C4-2B (cell line): ENCODE measurements around the gene NAV2.

ENCODE experiments used
- ZFX ChIP-seq: fragments of 450-650 bp; IDR thresholded peaks from 2 replicates; pipeline ENCODE4 v1.6.1; 2017
- TF ChIP-seq, protein P1 (sequence below): fragments of 450-650 bp; conservative IDR thresholded peaks from 2 replicates; pipeline ENCODE4 v1.5.1; 2017; ENCODE audit warnings: mild to moderate bottlenecking

DNA sequence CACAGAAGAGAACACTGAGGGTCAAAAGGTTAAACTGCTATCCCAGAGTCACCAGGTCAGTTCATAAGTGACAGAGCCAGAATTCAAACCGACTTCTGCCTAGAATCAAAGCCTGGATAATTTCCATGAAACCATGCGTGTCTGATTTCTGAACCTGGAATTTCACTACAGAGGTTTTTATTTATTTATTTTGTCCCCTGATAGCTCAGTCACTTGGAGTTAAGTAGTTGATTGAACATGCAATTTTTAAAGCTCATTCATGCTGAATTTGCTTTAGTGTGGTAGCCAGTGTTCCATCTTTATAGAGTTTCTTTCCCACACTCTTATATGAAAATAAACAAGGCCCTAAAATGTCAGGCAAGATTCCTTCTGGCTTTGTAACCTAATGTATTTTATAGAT, 93.2 kb downstream of the NAV2 start:
- TF ChIP-seq, protein P1, sequence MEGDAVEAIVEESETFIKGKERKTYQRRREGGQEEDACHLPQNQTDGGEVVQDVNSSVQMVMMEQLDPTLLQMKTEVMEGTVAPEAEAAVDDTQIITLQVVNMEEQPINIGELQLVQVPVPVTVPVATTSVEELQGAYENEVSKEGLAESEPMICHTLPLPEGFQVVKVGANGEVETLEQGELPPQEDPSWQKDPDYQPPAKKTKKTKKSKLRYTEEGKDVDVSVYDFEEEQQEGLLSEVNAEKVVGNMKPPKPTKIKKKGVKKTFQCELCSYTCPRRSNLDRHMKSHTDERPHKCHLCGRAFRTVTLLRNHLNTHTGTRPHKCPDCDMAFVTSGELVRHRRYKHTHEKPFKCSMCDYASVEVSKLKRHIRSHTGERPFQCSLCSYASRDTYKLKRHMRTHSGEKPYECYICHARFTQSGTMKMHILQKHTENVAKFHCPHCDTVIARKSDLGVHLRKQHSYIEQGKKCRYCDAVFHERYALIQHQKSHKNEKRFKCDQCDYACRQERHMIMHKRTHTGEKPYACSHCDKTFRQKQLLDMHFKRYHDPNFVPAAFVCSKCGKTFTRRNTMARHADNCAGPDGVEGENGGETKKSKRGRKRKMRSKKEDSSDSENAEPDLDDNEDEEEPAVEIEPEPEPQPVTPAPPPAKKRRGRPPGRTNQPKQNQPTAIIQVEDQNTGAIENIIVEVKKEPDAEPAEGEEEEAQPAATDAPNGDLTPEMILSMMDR, result no peak
- no peak for TF ChIP-seq ZFX
